CD4-positive, alpha-beta T cell treated with Interleukin-4 for 4 hours (primary cell): Measurements from ENCODE around the gene CEP85.
"Not testable (repeated sequence)": the region's sequence is repeated elsewhere in the genome, so short reads cannot be mapped to it uniquely, and the experiment has no call there.

Source experiments
- DNase-seq: peaks from one replicate; pipeline ENCODE4 v3.0.0-alpha.2; 2020

Gene CEP85

DNA sequence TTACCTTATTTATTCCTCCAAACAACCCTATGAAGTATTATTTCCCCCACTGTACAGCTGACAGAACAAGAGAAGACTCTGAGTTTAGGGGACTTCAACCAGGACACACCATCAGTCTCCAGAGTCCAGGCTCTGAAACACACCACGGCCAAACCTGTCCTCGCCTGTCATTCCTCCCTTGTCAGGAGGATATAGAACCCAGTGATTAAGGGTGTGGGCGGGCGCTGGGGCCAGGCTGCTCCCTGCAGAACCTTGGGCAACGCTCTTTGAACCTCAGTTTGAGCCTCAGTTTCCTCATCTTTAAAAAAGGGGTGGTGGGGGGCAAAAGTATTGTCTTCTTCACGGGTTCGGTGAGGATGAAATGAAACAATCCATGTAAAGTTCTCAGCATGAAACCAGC, 9.4 kb upstream of the CEP85 start:
- DNase-seq, result no peak

DNA sequence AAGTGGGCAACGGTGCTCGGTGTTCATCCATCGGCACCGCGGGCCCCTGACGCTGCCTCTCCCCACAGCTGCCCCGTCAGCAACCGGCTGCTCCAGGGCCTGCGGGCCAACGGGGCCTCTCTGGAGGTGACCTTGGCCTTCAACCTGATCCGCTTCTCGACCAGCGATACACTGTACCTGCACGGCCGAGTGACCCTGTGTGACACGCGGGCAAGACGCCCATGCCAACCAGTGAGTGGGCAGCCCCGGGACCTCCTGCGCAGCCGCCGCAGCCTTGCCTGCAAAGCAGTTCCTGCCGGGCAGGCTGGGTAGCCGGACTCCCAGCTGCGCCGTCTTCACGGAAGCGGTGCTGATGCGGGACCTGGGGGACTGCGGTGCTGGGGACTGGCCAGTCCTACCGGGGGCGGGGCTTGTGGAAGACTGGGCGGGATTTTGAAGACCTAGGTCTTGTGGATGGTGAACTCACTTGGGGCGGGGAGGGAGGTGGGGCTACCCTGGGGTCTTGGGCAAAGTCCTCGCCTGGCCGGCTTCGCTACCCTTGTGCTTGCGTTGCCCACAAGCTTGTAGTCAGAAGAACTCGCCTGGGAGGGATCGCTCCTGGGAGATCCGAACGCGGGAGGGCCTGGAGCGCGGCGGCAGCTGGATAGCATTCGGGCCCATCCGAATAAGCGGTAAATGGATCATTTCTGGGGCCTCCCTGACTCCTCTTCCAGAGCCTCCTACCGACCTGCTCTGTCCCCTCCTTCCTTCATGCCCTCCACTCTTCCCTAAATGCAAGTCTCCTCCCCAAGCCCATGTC, 8.8 kb upstream of the CEP85 start:
- peak; percentile 25 for DNase-seq

DNA sequence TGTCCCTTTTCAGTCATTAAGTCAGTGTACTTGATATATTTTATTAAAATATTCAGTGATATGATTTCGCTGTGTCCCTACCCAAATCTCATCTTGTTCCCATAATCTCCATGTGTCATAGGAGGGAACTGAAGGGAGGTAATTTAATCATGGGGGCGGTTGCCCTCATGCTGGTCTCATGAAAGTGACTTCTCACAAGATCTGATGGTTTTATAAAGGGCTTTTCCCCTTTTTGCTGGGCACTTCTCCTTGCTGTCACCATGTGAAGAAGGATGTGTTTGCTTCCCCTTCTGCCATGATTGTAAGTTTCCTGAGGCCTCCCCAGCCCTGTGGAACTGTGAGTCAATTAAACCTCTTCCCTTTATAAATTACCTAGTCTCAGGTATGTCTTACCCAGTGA, 3.3 kb upstream of the CEP85 start:
- DNase-seq, result not testable (repeated sequence)

DNA sequence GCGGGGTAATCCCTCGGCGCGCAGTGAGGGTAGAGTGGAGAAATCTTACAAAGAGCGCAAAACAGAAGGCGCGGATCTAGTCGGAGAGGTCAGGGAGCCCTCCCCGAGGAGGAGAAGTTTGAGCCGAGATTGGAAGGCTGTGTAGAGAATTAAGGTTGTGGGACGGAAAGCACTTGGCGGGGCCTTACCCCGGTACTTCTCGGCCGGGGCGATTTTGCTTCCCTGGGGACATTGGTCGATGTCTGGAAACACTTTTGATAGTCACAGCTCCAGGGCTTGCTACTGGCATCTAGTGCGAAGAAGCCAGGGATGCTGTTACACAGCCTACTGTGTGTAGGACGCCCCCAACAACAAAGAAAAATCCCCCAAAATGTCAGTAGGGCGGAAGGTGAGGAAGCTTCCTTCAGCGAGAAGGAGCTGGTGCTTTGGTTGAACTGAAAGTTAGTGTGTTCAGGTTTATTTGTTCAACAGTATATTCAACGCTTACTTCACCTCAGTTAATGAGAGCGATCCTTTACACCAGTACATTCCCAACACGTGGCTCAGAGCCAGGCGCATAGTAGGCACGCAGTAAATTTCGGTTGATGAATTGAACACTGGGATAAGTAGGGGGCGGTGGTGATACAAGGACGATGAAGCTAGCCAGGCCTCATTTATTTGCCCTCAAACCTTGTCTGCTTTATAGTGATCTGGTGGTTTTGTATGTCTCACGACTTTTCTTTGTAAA, 807 bp downstream of the CEP85 start:
- DNase-seq, result peak; percentile 19

DNA sequence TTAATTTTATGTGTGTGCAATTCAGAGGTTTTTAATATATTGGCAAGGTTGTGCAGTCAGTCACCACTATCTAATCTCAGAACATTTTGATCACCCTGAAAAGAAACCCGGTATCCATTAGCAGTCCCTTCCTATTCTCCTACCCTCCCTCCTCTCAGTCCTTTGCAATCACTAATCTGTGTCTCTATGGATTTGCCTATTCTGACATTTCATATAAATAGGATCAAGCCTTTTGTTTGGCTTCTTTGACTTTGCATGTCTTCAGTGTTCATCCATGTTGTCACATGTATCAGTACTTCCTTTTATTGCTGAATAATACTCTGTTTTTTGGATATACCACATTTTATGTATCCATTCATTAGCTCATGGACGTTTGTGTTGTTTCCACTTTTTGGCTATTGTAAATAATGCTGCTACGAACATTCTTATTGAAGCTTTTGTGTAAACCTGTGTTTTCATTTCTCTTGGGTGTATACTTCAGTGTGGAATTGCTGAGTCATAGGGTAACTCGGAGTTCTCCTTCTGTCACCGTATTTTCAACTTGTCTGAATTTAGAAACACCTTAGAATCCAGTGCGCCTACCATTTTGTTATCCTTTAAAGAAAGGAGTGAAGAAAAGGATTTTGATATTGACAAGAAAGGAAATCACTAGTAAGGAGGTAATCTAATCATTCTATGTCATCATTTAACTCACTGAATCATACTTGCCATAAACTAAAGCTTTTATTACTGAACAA, 3.4 kb downstream of the CEP85 start:
- no peak for DNase-seq

DNA sequence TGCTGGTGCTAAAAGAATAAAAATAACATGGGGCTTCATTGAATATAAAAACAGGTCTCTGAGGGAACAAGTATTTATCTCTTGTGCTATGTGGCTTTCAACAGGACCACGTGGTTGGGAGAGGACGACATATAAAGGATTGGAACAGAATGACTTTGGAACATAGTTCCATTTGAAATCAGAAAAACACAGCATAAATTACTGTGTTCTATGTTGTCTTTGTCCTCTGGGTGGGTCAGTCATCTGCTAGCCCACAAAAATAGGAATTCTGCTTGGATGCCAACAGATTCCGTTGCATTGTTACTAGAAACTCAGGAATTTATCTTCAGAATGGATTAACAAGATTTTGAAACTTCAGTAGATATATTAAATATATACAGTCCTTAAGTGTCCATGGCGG, 5.9 kb downstream of the CEP85 start:
- DNase-seq, result no peak

DNA sequence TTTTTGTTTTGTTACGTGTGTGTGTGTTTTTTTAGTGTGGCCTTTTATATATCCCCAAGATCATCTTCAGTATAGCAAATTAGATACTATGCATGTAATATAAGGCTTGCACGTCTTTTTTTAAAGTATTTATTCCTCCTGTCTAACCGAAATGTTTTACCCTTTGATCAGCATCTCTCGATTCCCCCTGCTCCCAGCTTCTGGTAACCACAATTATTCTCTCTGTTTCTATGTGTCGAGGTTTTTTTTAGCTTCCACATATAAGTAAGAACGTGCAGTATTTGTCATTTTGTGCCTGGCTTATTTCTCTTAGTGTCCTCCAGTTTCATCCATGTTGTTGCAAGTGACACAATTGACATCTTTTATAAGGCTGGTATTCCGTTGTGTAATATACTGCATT, 18.7 kb downstream of the CEP85 start:
- no peak for DNase-seq

DNA sequence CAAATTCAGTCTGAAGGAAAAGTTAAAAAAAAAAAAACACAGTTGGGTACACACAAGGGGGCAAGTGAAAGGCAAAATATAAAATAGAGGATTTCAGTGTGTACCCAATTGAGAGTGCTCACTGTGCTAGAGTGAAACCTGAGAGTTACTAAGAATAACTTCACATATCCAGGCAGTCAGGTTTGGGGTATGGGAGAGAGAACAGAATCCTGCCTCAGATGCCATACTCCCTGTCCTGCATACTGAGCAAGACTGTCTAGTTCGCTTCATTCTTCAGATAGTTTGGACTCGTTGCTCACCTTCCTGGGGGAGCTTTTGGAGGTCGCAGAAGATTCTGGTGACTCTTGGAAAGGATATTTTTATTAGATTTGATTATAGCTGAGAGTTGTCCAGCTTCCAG, 20.4 kb downstream of the CEP85 start:
- no peak for DNase-seq

DNA sequence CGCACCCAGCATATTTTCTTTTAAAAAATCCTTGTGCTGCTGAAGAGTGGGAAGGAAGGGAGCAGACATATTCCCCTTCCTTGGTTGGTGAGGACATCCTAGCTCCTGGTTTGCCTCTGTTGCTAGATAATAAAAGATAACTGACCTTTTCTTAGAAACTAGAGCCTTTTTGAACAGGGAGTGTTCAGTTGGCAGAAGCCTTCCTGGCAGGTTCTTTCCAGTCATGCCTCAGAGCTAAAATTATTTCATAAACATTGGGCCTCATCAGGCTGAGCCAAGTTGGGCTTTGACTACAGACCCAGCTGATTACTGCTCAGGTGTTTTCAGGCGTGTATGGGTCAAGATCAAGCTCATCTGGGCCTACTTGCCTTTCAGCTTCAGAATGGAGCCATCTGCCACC, 23.2 kb downstream of the CEP85 start:
- no peak for DNase-seq

DNA sequence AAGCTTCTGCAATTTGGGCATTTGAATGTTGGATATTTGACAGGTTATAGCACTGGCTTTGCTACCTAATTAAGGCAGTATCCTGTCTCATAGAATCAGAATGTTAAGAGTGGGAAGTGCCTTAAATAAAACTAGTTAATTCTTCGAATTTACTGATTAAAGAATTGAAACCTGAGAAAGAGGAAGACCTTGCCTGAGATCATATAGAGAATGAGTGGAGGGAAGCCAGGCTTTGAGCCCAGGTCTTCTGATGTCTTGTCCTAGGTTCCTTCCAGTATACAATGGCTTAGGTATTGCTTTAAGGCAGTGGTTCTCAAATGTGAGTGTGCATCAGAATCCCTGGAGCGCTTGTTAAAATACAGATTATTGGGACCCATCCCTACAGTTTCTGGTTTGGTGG, 25.0 kb downstream of the CEP85 start:
- no peak for DNase-seq

DNA sequence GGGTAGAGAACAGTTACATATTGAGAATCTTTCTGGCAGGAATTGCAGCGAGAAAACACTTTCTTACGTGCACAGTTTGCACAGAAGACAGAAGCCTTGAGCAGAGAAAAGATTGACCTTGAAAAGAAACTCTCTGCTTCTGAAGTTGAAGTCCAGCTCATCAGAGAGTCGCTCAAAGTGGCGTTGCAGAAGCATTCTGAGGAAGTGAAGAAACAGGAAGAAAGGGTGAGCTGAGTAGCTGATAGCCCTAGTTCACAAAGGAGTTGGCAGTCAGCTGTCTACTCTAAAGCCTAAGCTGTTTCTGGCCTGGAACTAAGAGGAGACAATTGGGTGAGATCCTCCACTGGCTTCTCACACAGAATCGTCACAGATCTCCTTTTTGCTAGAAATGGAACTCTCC, 25.6 kb downstream of the CEP85 start:
- DNase-seq, result no peak

DNA sequence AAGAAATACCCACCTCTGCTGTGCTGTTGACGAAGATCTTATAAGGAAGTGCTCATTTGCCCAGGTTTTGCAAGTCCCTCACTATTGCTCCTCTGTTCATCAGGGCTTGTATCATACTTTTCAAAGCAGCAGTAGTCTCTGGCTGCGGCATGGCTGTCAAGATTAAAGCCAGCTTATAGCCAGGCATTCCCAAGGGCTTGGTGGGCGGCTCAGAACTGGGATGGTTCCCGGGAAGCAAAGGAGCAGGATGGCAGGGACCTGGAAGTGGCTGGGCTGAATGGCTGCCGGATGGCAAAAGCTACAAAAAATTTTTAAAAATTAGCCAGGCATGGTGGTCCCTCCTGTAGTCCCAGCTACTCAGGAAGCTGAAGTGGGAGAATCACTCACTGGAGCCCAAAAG, 29.2 kb downstream of the CEP85 start:
- no peak for DNase-seq

DNA sequence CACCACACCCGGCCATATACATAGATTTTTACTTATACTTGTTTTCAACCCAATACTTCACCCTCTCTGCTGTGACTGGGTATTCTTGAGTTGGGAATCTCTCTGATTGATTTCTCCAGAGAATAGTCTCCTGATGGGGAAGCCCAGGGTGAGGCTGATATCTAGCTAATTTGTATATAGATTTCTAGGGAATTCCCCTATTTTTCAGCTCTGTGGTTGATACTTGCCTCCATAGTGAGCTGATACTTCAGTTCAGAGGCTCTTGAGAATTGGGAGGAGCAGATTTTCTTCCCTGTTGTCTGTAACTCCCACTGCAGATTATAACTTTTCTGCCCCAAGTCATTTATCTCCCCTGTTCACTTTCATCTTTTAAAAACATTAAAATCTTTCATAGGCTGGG, 31.4 kb downstream of the CEP85 start:
- no peak for DNase-seq

DNA sequence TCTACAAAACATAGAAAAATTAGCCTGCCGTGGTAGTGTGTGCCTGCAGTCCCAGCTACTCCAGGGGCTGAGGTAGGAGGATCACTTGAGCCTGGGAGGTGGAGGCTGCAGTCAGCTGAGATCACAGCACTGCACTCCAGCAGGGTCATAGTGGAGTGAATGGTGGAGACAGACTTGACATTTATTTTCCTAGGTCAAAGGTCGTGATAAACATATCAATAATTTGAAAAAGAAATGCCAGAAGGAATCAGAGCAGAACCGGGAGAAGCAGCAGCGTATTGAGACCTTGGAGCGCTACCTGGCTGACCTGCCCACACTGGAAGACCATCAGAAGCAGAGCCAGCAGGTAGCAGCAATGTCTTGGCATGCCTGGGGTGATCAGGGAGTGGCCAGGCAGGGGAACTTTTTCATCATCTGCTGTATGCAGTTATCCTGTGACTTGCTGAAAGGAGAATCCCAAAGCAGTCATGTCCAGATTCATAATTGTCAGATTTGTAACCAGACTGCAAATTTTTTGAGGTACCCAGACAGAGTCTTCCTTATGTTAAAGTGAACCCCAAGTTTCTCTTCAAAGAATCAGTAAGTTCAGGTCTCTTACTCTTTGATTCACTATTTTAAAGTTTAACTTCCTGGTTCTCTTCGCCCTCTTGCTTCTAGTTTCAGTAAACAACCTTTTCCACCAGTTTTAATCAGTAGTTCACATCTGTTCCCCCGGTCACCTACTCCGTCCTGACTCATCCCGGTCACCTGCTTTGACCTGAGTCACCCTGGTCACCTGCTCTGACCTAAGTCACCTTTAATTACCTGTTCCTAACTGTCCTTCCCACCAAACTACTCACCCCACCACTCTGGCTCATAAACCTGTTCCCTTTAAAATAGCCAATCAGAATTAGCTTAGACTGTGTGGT, 34.5 kb downstream of the CEP85 start:
- no peak for DNase-seq

DNA sequence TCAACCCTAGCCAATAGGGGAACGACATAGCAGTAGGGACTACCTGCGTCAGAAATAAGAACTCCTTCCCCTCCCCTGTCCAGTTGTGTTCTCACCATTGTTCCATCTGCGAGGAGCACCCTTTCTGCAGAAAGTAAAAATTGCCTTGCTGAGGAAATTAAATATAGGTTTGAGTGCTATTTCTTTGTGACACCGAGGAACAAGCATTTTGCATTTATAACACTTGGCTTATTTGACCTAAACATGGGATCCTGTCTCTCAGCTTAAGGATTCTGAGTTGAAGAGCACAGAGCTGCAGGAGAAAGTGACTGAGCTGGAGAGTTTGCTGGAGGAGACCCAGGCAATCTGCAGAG, 35.2 kb downstream of the CEP85 start:
- DNase-seq, result no peak

DNA sequence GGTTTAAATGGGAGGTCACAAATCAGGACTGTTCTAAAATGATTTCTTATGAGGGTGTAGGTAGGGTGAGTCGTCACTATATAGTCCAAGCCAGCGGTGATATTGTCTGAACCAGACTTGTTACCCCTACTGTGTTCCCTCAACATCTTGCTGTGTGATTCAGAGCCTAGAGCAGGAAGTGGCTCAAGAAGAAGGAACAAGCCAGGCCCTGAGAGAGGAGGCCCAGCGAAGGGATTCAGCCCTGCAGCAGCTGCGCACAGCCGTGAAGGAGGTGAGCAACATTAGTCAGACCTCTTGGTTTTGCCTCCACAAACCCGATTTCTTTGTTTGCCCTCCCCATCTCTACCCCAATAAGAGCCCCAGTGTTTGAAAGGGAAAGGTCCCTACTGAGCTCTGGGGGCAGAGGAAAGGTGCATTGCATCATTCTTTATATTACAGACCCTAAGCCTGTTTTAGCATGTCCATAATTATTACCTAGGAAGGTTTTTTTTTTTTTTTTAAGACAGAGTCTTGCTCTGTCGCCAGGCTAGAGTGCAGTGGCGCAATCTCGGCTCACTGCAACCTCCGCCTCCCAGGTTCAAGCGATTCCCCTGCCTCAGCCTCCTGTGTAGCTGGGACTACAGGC, 40.9 kb downstream of the CEP85 start:
- DNase-seq, result no peak

DNA sequence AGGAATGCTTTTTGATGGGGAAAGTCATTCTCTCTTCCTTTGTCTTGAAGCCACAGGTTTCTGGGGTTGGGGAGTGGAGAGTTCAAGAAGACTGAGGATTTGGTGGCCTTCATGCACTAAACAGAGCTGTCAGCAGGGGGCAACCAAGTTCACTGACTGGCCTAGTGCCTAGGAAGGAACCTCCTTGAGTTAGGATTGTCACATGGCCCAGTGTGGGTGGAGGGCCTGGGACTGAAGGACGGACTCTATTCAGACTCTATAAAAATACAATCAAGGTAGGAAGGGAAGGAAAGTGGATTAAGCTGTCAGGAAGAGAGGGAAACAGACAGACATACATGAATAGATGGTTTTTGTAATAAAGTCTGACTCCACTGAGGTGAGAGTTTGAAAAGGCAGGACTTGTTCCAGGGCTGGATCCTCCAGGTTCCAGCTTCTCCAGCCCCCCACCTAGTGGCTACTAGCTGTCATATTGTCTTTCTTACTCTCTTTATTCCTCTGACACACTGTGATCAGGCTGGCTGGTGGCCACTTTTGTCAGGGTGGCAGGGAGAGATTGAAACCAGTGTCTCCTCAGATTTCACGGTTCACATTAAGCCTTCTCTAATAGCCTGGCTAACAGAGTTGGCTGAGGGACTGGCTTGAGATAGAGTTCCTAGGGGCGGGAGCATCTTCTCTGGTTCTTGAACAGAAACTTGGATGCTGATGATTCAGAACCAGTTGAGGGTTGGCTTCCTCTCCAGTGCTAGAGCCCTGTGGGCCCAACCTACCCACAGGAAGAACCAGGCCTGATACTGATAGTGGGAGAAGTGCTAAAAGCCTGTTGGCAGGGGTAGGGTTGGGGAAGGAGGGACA, 41.8 kb downstream of the CEP85 start:
- DNase-seq, result peak; percentile 91

DNA sequence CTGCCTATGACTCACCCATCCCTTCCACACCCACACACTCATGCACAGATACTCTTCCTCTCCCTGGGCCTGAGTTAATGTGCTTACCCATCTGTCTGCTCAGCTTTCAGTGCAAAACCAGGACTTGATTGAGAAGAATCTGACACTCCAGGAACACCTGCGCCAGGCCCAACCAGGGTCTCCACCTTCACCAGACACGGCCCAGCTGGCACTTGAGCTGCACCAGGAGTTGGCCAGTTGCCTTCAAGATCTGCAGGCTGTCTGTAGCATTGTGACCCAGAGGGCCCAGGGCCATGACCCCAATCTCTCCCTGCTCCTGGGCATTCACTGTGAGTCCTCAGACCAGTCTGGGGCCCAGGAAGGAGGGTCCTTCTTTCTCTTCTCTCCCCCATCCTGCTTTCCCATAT, 42.4 kb downstream of the CEP85 start:
- DNase-seq, result no peak

DNA sequence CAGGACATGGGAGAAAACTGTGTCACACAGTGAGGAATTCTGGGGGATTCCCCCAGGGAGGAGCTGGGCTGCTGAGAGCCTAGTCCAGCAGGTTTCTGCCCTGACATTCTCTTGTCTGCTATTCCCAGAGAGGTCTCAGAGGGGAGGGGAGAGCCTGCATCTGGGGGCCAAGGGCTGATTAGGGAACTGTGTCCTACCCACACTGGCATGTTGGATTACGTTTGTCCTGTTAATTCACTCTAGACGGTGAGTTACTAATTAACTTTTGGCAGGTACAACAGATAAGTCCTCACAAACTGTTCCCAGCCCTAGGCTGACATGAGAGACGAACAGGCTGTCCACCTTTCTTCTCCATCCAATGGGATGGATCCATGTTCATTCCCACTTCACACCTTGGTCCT, 43.3 kb downstream of the CEP85 start:
- DNase-seq, result no peak

DNA sequence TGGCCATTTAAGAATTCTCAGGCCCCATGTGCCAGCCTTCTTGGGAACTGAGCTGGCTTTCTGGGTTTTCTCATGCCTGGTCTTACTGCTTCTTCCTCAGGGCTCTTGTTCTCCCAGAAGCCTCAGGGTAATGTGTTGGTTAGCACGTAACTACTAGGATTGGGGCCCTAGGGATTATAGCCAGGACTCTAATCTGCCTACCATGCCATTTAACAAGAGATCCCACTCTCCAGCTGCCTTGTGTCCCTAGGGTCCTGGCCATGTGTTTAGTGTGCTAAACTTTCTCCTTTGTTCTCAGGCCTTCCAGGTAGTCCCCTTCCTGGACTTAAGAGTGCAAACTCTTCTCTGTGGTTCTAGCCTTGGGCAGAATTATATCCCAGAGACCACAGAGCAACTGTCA, 43.7 kb downstream of the CEP85 start:
- DNase-seq, result no peak

DNA sequence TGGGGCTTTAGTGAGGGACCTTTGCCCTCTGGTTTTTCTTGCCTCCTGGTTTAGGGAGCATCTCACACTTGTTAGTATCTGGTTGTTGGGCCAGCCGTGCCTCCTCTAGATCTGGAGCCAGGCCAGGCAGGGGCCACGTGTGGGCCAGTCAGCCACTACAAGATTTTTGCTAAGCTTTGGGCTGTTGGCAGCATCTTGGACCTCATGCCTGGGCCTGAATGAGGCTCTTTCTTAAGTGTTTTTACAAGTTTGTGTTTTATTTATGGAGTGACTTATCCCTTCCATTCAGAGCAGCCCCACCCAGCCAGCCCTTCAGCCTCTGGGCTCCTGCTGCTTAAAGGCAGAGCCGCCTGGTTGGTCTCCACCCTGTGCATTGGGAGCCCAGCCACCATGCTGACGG, 44.3 kb downstream of the CEP85 start:
- no peak for DNase-seq
